HFF-Myc (cell line): ENCODE data around the gene GALNT9.
"Not testable (repeated sequence)": the region's sequence is repeated elsewhere in the genome, so short reads cannot be mapped to it uniquely, and the experiment has no call there.

ENCODE experiments used
- DNase-seq: peaks from one replicate; pipeline ENCODE4 v3.0.0-alpha.2; 2011; ENCODE audit warnings: low read depth; ENCODE audit errors: extremely low read depth
- H3K4me3 ChIP-seq: replicated peaks from 2 replicates; pipeline ENCODE4 v1.5.1; 2011; ENCODE audit warnings: low read depth, mild to moderate bottlenecking, control low read depth, low read length
- TF ChIP-seq, protein P1 (sequence below): IDR thresholded peaks from 2 replicates; pipeline ENCODE4 v1.5.1; 2012; ENCODE audit warnings: mild to moderate bottlenecking, low read depth, low read length, control low read depth; ENCODE audit errors: missing control alignments

GALNT9 gene

DNA sequence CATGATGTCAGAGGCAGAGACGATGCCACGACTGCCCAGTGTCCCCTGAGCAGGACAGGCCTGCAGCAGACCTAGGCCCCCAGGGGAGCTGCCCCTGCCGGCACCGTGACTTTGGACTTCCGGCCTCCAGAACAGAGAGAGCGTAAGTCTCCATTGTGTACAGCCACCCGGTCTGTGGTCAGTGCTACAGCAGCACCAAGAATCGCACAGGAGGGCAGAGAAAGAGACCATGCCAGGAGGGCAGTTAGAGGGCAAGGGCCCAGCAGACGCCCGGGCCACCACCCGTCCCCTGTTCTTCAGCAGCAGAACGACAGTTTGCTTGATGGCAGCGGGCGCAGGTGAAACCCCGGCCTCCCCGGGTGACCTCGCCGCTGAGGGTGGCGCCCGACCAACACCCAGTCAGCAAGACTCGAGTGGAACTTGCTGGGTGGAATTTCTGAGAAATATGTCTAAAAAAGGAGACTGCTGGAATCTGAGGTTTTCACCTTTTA lies 19.7 kb downstream of the GALNT9 start:
- TF ChIP-seq, protein P1, sequence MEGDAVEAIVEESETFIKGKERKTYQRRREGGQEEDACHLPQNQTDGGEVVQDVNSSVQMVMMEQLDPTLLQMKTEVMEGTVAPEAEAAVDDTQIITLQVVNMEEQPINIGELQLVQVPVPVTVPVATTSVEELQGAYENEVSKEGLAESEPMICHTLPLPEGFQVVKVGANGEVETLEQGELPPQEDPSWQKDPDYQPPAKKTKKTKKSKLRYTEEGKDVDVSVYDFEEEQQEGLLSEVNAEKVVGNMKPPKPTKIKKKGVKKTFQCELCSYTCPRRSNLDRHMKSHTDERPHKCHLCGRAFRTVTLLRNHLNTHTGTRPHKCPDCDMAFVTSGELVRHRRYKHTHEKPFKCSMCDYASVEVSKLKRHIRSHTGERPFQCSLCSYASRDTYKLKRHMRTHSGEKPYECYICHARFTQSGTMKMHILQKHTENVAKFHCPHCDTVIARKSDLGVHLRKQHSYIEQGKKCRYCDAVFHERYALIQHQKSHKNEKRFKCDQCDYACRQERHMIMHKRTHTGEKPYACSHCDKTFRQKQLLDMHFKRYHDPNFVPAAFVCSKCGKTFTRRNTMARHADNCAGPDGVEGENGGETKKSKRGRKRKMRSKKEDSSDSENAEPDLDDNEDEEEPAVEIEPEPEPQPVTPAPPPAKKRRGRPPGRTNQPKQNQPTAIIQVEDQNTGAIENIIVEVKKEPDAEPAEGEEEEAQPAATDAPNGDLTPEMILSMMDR, result no peak
- no peak overlapping the region for H3K4me3 ChIP-seq

DNA sequence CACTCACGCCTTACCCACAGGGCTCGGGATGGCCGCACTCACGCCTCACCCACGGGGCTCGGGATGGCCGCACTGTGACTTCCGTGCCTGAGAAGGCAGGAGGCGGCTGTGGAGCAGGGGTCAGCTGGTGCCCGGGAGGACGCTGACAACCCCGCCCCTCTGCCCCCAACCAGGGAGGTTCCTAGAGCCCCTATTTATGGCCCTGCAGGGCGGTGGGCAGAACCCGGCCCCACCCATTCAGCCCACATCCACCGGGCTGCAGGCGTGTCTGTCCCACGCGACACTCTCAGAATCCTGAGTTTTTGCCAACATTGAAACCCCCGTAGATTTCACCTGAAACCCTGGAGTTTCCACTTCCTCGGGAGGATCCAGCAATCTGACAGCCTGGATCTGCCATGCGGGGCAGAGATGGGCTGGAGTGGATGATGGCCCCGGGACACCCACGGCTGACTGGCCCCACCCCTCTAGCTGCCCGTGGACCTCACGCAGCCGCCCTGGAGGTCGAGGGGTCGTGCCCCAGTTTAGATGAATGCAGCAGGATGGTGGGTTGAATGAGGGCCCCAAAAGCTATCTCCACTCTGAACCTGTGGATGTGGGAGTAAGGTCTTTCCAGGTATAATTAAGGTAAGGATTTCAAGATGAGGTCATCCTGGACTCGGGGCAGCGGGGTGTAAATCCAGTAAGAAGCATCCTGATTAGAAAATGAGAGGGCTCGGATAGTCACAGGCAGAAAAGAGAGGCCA lies 20.4 kb downstream of the GALNT9 start:
- TF ChIP-seq, protein P1, result no peak
- no peak overlapping the region for H3K4me3 ChIP-seq
- no peak for DNase-seq

More for the DNA sequence above, 19.7 kb downstream of the GALNT9 start:
- DNase-seq, result no peak

DNA sequence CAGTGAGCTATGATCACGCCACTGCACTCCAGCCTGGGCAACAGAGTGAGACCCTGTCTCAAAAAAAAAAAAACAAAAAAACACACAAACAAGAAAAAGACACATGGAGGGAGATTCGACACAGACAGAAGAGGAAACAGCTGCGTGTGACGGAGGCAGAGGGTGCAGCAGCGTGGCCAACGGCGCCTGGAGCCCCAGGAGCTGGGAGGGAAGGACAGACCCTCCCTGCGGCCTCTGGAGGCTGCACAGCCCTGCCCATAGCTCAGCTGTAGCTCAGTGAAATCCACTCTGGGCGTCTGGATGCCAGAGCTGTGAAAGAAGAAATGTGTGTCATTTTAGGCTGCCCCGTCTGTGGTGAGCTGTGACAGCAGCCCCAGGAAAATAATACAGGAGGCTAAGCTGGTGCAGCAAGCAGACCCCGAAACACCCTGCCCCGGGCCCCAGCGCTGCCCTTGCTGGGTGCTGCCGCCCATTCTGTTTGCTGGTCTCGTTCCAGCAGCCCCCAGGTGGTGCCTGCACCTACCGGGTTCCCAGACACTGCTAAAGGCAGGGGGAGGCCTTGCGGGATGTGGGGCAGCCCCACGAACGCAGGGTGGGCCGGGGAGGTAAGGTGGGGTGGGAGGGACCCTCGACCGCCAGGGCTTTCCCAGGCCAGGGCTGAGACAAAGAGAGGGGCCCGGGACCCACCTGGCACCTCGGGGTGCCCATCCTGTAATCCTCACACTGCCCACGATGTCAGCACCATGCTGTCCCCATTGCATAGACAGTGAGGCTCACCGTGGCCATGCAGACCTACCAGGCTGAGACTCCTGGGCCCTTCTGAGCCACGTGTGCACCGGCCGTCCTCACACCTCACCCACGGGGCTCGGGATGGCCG lies 21.2 kb downstream of the GALNT9 start:
- TF ChIP-seq, protein P1, result no peak
- DNase-seq, result no peak

DNA sequence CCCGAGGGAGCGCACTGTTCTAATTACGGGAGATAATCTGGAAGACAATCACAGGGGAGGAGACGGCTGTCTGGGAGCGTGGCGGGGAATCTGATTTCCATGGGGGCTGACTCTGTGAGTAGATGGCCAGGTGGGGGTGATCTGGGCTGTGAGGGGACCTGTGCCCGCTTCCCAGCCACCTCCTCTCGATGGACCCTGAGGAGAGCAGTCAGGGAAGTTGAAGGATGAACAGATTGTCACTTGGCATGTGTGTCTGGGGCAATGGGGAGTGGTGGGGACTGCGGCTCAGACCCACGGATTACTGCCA lies 22.6 kb downstream of the GALNT9 start:
- TF ChIP-seq, protein P1, result no peak
- no peak overlapping the region for H3K4me3 ChIP-seq
- no peak for DNase-seq

More for the DNA sequence above, 21.2 kb downstream of the GALNT9 start:
- no peak overlapping the region for H3K4me3 ChIP-seq

DNA sequence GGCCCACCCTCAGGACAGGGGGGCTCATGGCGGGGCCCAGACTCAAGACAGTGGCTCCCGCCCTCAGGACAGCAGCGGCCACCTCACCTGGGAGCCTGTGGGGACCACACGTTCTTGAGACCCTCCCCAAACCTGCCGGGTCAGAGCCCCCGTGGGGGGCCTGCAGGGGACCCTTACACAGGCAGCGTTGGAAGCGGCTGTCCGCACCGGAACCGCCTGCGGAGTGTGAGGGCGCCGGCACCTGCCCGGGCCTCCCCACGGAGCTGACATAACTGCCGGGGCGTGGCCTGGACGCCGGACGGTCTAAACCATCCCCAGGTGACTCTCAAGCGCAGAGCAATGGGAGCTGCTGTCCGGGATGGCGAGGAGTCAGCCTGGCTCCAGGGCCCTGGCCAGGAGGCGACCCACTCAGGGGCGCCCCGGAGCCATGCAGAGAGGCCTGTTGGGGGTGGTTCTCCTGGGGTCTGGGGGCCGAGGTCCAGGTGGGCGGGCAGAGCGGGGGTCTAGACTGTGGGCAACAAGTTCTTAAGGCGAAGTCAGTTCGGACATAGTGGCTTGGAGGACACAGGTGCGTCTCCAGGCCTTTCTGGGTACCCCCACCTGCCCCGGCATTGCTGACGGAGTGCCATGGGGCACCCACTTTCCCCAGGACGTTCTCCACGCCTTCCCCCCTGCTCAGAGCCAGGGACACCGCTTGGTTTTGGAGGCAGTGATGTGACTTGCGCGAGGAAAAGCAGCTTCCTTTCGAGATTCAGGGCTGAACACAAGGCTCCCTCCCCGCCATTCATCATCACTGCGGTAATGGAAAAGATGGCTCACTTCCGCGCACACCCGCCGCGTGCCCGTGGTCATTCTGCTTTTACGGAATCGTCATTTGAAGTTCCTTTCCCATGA lies 23.2 kb downstream of the GALNT9 start:
- DNase-seq, result no peak
- no peak overlapping the region for H3K4me3 ChIP-seq
- TF ChIP-seq, protein P1, result no peak

DNA sequence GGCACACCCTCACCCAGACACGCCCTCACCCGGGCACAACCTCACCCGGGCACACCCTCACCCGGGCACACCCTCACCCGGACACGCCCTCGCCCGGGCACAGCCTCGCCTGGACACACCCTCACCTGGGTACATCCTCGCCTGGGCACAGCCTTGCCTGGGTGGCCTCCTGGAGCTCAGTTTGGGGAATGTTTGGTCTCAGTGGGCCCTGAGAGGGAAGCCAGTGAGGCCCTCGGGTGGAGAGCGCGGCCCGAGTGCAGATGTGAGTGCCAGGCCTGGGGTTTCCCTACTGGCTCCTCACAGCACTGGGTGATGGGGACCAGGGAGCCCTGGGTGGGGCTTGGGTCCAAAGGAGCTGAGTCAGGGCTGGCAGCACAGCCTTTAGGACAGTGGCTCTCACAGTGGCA lies 23.8 kb downstream of the GALNT9 start:
- H3K4me3 ChIP-seq, result no peak overlapping the region
- TF ChIP-seq, protein P1, result no peak
- DNase-seq, result no peak

DNA sequence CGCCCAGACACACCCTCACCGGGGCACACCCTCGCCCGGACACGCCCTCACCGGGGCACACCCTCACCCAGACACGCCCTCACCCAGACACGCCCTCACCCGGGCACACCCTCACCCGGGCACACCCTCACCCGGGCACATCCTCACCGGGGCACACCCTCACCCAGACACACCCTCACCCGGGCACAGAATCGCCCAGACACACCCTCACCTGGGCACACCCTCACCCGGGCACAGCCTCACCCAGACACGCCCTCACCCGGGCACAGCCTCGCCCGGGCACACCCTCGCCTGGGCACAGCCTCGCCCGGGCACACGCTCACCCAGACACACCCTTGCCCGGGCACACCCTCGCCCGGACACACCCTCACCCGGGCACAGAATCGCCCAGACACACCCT lies 24.5 kb downstream of the GALNT9 start:
- H3K4me3 ChIP-seq, DNase-seq: not testable (repeated sequence)

DNA sequence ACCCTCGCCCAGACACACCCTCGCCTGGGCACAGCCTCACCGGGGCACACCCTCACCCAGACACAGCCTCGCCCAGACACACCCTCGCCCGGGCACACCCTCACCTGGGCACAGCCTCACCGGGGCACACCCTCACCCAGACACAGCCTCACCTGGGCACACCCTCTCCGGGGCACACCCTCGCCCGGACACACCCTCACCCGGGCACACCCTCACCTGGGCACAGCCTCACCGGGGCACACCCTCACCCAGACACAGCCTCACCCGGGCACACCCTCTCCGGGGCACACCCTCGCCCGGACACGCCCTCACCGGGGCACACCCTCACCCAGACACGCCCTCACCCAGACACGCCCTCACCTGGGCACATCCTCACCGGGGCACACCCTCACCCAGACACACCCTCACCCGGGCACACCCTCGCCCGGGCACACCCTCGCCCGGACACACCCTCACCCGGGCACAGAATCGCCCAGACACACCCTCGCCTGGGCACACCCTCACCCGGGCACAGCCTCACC lies 25.5 kb downstream of the GALNT9 start:
- DNase-seq, H3K4me3 ChIP-seq: not testable (repeated sequence)
